CD4-positive, CD25-positive, alpha-beta regulatory T cell (primary cell): ENCODE measurements around the gene ATXN1. TPM values are rescaled to one million over a fixed set of nuclear protein-coding genes. Genes with fewer than 3 reads are reported as not detected.

ENCODE experiments used
- ATAC-seq, 2 donors: fragments of 150-1000 bp; cut with Tn5 transposase; one replicate each; pipeline ENCODE4 v1.10.0; 2021; ENCODE audit warnings: low read depth in 2 of 2, moderate number of reproducible peaks in 2 of 2, moderate library complexity in 1 of 2
- DNase-seq, 3 donors: peaks; one replicate each; pipeline versions ENCODE4 v3.0.0 to v3.0.0-alpha.2; 2012 to 2022; ENCODE audit warnings: mixed read lengths in 1 of 3
- H3K27ac ChIP-seq: one replicate; pipeline ENCODE4 v1.7.0; 2013; ENCODE audit warnings: mild to moderate bottlenecking, low read length; ENCODE audit not compliant: insufficient read depth, poor library complexity, severe bottlenecking
- H3K27me3 ChIP-seq: one replicate; pipeline ENCODE4 v1.7.0; 2013; ENCODE audit warnings: low read length; ENCODE audit not compliant: control insufficient read depth, insufficient read depth
- H3K36me3 ChIP-seq: one replicate; pipeline ENCODE4 v1.7.0; 2013; ENCODE audit warnings: mild to moderate bottlenecking, low read length, moderate library complexity; ENCODE audit not compliant: control insufficient read depth, insufficient read depth
- H3K4me1 ChIP-seq: 2 replicates; pipeline ENCODE4 v1.7.0; 2013; ENCODE audit warnings: mild to moderate bottlenecking, low read length; ENCODE audit not compliant: insufficient read depth, control insufficient read depth, poor library complexity, severe bottlenecking
- H3K4me3 ChIP-seq: one replicate; pipeline ENCODE4 v1.7.0; 2013; ENCODE audit warnings: low read depth, mild to moderate bottlenecking, low read length, moderate library complexity
- H3K9me3 ChIP-seq, 2 experiments: 1 replicate in 1 of 2; 2 replicates in 1 of 2; pipeline ENCODE4 v1.7.0; 2013; ENCODE audit warnings: low read length in 2 of 2, mild to moderate bottlenecking in 1 of 2, moderate library complexity in 1 of 2; ENCODE audit not compliant: control insufficient read depth in 2 of 2
- H3K27ac Mint-ChIP-seq, 3 donors: one replicate each; pipeline ENCODE4 v1.8.0; 2020 to 2022; ENCODE audit warnings: mild to moderate bottlenecking in 3 of 3, mixed read lengths in 3 of 3, moderate library complexity in 2 of 3
- H3K27me3 Mint-ChIP-seq: one replicate; pipeline ENCODE4 v1.8.0; 2022; ENCODE audit warnings: mild to moderate bottlenecking, mixed read lengths
- H3K36me3 Mint-ChIP-seq: one replicate; pipeline ENCODE4 v1.8.0; 2020; ENCODE audit warnings: mixed read lengths
- H3K4me1 Mint-ChIP-seq, 4 donors: one replicate each; pipeline ENCODE4 v1.8.0; 2020 to 2022; ENCODE audit warnings: mixed read lengths in 4 of 4, mild to moderate bottlenecking in 1 of 4
- H3K4me3 Mint-ChIP-seq, 4 donors: one replicate each; pipeline ENCODE4 v1.8.0; 2020 to 2022; ENCODE audit warnings: mild to moderate bottlenecking in 4 of 4, mixed read lengths in 4 of 4, moderate library complexity in 3 of 4
- H3K9me3 Mint-ChIP-seq, 7 donors: one replicate each; pipeline ENCODE4 v1.8.0; 2020 to 2022; ENCODE audit warnings: mixed read lengths in 7 of 7, mild to moderate bottlenecking in 3 of 7, moderate library complexity in 2 of 7
- polyA plus RNA-seq, 4 donors: library from polyadenylated mRNA; unstranded; fragments of 300-500 nt; fragmentation: Illumina TruSeq; gene quantifications; one replicate each; pipeline ENCODE4 v1.2.3, GENCODE V29; 2021
- total RNA-seq: library from RNA; stranded (reverse); gene quantifications from one replicate; pipeline ENCODE4 v1.2.3, GENCODE V29; 2022

The ATXN1 gene
- total and polyA plus RNA-seq, 5 donors from 2014 or later, result 15.8 to 191 (median 19.2) TPM

DNA sequence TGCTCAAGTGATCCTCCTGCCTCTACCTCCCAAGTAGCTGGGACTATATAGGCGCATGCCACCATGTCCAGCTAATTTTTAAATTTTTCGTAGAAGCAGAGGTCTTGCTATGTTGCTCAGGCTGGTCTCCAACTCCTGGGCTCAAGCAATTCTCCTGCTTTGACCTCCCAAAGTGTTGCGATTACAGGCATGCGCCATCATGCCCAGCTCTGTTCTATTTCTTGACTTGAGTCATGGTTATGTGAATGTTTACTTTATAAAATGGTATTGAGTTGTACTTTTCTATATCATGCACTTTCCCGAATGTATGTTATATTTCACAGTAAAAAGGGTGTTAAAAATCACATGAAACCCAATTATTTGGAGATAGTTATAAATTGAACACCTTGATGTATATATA lies 17.3 kb upstream of the ATXN1 start:
- no peaks in the 10 kb centered on the region for H3K4me1 Mint-ChIP-seq
- peaks cover 14% of the 10 kb centered on the region for H3K27me3 Mint-ChIP-seq

GRCh38 chr6:16777794-16778193 lies 16.5 kb upstream of the ATXN1 start:
- H3K9me3 Mint-ChIP-seq, result peaks cover 0 to 2% (median 0%) of the 10 kb centered on the region in 7 donors
- no peak overlapping the region for H3K4me3 Mint-ChIP-seq
- H3K36me3 Mint-ChIP-seq, result no peaks in the 10 kb centered on the region

More for the DNA sequence above, 17.3 kb upstream of the ATXN1 start:
- no peak overlapping the region for H3K4me3 Mint-ChIP-seq
- no peak overlapping the region for H3K27ac ChIP-seq
- no peak overlapping the region for H3K4me3 ChIP-seq
- no peak overlapping the region for H3K27ac Mint-ChIP-seq
- no peaks in the 10 kb centered on the region for H3K36me3 ChIP-seq
- H3K9me3 Mint-ChIP-seq, result peaks cover 0 to 2% (median 0%) of the 10 kb centered on the region in 7 donors
- H3K27me3 ChIP-seq, result no peaks in the 10 kb centered on the region
- H3K36me3 Mint-ChIP-seq, result no peaks in the 10 kb centered on the region
- no peaks in the 10 kb centered on the region for H3K9me3 ChIP-seq
- H3K4me1 ChIP-seq, result no peaks in the 10 kb centered on the region
- ATAC-seq (no peak), DNase-seq (no peak)

GRCh38 chr6:16776394-16777017 lies 15.2 kb upstream of the ATXN1 start:
- Mint-ChIP-seq H3K27me3 (peaks cover 14% of the 10 kb centered on the region), H3K4me3 (no peak overlapping the region)

More at GRCh38 chr6:16777794-16778193, 16.5 kb upstream of the ATXN1 start:
- no peak for DNase-seq
- Mint-ChIP-seq H3K27ac (no peak overlapping the region), H3K27me3 (peaks cover 14% of the 10 kb centered on the region), H3K4me1 (no peaks in the 10 kb centered on the region)
- ATAC-seq, result no peak
- Histone ChIP-seq H3K36me3 (no peaks in the 10 kb centered on the region), H3K9me3 (no peaks in the 10 kb centered on the region), H3K27ac (no peak overlapping the region), H3K4me3 (no peak overlapping the region), H3K27me3 (no peaks in the 10 kb centered on the region), H3K4me1 (no peaks in the 10 kb centered on the region)

DNA sequence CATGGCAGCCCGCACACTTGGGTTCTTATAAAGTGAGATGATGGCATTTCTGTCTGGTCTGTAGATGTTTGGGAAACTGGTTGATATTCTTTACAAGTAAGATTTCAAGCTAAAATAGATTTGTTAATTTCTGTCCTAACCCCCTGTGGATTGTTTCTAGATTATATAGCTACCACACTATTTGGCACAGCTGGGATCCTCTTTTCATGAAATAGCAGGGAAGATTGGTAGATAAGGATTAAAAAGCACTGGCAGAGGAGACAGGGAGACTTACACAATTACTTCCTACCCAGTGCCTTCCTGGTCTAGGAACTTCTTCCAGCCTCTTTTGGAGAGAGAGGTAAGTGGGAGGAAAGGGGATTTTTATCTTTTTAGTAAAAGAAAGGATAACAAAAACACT lies 13.2 kb upstream of the ATXN1 start:
- no peaks in the 10 kb centered on the region for H3K27me3 ChIP-seq
- Mint-ChIP-seq H3K9me3 (peaks cover 0 to 2% (median 0%) of the 10 kb centered on the region in 7 donors), H3K27me3 (peaks cover 8% of the 10 kb centered on the region), H3K4me1 (peaks cover 15 to 26% (median 19%) of the 10 kb centered on the region in 4 donors), H3K4me3 (no peak overlapping the region), H3K27ac (no peak overlapping the region), H3K36me3 (peaks cover 3% of the 10 kb centered on the region)
- no peak overlapping the region for H3K27ac ChIP-seq
- ATAC-seq, result no peak
- H3K36me3 ChIP-seq, result no peaks in the 10 kb centered on the region
- no peaks in the 10 kb centered on the region for H3K9me3 ChIP-seq
- peaks cover 16% of the 10 kb centered on the region for H3K4me1 ChIP-seq
- H3K4me3 ChIP-seq, result no peak overlapping the region
- DNase-seq, result no peak

More at GRCh38 chr6:16776394-16777017, 15.2 kb upstream of the ATXN1 start:
- DNase-seq (no peak), ATAC-seq (no peak)
- H3K27ac Mint-ChIP-seq, result no peak overlapping the region
- Histone ChIP-seq H3K4me3 (no peak overlapping the region), H3K9me3 (no peaks in the 10 kb centered on the region), H3K36me3 (no peaks in the 10 kb centered on the region), H3K27me3 (no peaks in the 10 kb centered on the region), H3K27ac (no peak overlapping the region), H3K4me1 (no peaks in the 10 kb centered on the region)
- peaks cover 0 to 5% (median 3%) of the 10 kb centered on the region in 4 donors for H3K4me1 Mint-ChIP-seq
- H3K36me3 Mint-ChIP-seq, result peaks cover 3% of the 10 kb centered on the region
- peaks cover 0 to 2% (median 0%) of the 10 kb centered on the region in 7 donors for H3K9me3 Mint-ChIP-seq

GRCh38 chr6:16773362-16773761 lies 12.1 kb upstream of the ATXN1 start:
- no peak overlapping the region for H3K27ac ChIP-seq
- DNase-seq, result no peak
- H3K36me3 ChIP-seq, result no peaks in the 10 kb centered on the region
- H3K4me1 ChIP-seq, result peaks cover 26% of the 10 kb centered on the region
- ATAC-seq, result no peak
- Mint-ChIP-seq H3K4me3 (no peak overlapping the region), H3K4me1 (peaks cover 24 to 37% (median 25%) of the 10 kb centered on the region in 4 donors), H3K27ac (peak overlapping the region in 1 of 3 donors; percentile 33), H3K27me3 (peaks cover 6% of the 10 kb centered on the region), H3K36me3 (peaks cover 3% of the 10 kb centered on the region), H3K9me3 (peaks cover 0 to 2% (median 0%) of the 10 kb centered on the region in 7 donors)
- H3K9me3 ChIP-seq, result no peaks in the 10 kb centered on the region
- no peaks in the 10 kb centered on the region for H3K27me3 ChIP-seq
- no peak overlapping the region for H3K4me3 ChIP-seq

- Mint-ChIP-seq H3K4me1 (peaks cover 29 to 47% (median 32%) of the 10 kb centered on the region in 4 donors), H3K36me3 (peaks cover 3% of the 10 kb centered on the region), H3K4me3 (peak overlapping the region; percentile 40 to 45 (median 41))
Observed at GRCh38 chr6:16770701-16771569, 9.7 kb upstream of the ATXN1 start.

GRCh38 chr6:16769986-16770376 lies 8.7 kb upstream of the ATXN1 start:
- H3K27ac ChIP-seq, result no peak overlapping the region
- peaks cover 3% of the 10 kb centered on the region for H3K36me3 Mint-ChIP-seq
- no peak overlapping the region for H3K4me3 ChIP-seq
- no peaks in the 10 kb centered on the region for H3K27me3 Mint-ChIP-seq
- H3K9me3 ChIP-seq, result no peaks in the 10 kb centered on the region
- peak overlapping the region in 1 of 4 donors; percentile 14 for H3K4me3 Mint-ChIP-seq
- H3K9me3 Mint-ChIP-seq, result no peaks in the 10 kb centered on the region
- H3K4me1 Mint-ChIP-seq, result peaks cover 31 to 54% (median 38%) of the 10 kb centered on the region in 4 donors
- H3K27me3 ChIP-seq, result no peaks in the 10 kb centered on the region
- peak overlapping the region; percentile 39 to 69 (median 45) for H3K27ac Mint-ChIP-seq
- H3K4me1 ChIP-seq, result peaks cover 42% of the 10 kb centered on the region
- no peaks in the 10 kb centered on the region for H3K36me3 ChIP-seq
- DNase-seq (no peak), ATAC-seq (no peak)

More at GRCh38 chr6:16770701-16771569, 9.7 kb upstream of the ATXN1 start:
- peak; percentile 65 to 85 (median 76) for DNase-seq
- Histone ChIP-seq H3K9me3 (no peaks in the 10 kb centered on the region), H3K36me3 (no peaks in the 10 kb centered on the region), H3K27ac (no peak overlapping the region), H3K4me1 (peaks cover 37% of the 10 kb centered on the region), H3K4me3 (peak overlapping the region; percentile 46), H3K27me3 (no peaks in the 10 kb centered on the region)
- Mint-ChIP-seq H3K27ac (peak overlapping the region; percentile 46 to 77 (median 69)), H3K9me3 (no peaks in the 10 kb centered on the region), H3K27me3 (no peaks in the 10 kb centered on the region)
- ATAC-seq, result peak; percentile 72 to 78
